K562 (cell line): ENCODE measurements around the gene TXNL4A. TPM values are rescaled to one million over a fixed set of nuclear protein-coding genes. Genes with fewer than 3 reads are reported as not detected.

Experiments
- ATAC-seq: fragments of 200-7000 bp; cut with Tn5 transposase; 3 replicates; pipeline ENCODE4 v1.9.1; 2020; ENCODE audit warnings: moderate library complexity
- BruUV-seq: library from RNA; stranded (reverse); fragments of 400-500 nt; replicated peaks from 2 replicates; lab custom pipeline; 2021; lab: Mats Ljungman, UMichigan
- CTCF ChIA-PET: fragments of 300-600 bp; formaldehyde crosslinking; extraction: SDS; loops from one replicate; lab custom pipeline; 2021; ENCODE audit warnings: low intra/inter-chr PET ratio; lab: Yijun Ruan, JAX
- POLR2A ChIA-PET: fragments of 300-600, 350-650 bp; sonication (Branson Sonifier 250); formaldehyde crosslinking; extraction: SDS; loops from one replicate; lab custom pipeline; 2021; ENCODE audit warnings: antibody characterized with exemption, inconsistent platforms; lab: Yijun Ruan, JAX
- DNase-seq, 4 experiments: peaks; one replicate each; pipeline versions ENCODE4 v3.0.0 to v3.0.0-alpha.2; 2011 to 2018; ENCODE audit warnings: low spot score in 3 of 4, mixed read lengths in 3 of 4; ENCODE audit errors: extremely low read depth in 1 of 4
- FAIRE-seq: peaks from 2 replicates; lab custom pipeline; 2011; peaks lifted over from hg19 to GRCh38; lab: Jason Lieb, UNC
- H2AFZ ChIP-seq: 2 replicates; pipeline ENCODE4 v1.6.0; 2011; ENCODE audit warnings: low read depth, low read length, control low read depth, inconsistent platforms
- H3K27ac ChIP-seq: fragments of 200-600 bp; 3 replicates; pipeline ENCODE4 v1.8.0; 2011; ENCODE audit warnings: low read depth, mild to moderate bottlenecking, control low read depth, inconsistent platforms, low read length, moderate library complexity, mixed read lengths; ENCODE audit errors: extremely low read depth
- H3K27me3 ChIP-seq, 2 experiments: fragments of 300-600 bp in 1 of 2; 2 replicates in 1 of 2; 3 replicates in 1 of 2; pipeline versions ENCODE4 v1.6.0 to v1.8.0; 2011; ENCODE audit warnings: inconsistent platforms in 2 of 2, low read length in 2 of 2, mild to moderate bottlenecking in 1 of 2, mixed read lengths in 1 of 2, moderate library complexity in 1 of 2; ENCODE audit not compliant: control insufficient read depth in 2 of 2, insufficient read depth in 2 of 2
- H3K36me3 ChIP-seq: fragments of 300-600 bp; 3 replicates; pipeline ENCODE4 v1.8.0; 2011; ENCODE audit warnings: mild to moderate bottlenecking, low read length, inconsistent platforms; ENCODE audit not compliant: control insufficient read depth, insufficient read depth
- H3K4me1 ChIP-seq, 2 experiments: fragments of 200-600 bp in 1 of 2; replicated peaks in 1 of 2; 2 replicates in 1 of 2; 3 replicates in 1 of 2; pipeline versions ENCODE4 v1.5.1 to v1.8.0; 2011; ENCODE audit warnings: inconsistent platforms in 2 of 2, low read length in 2 of 2, mild to moderate bottlenecking in 1 of 2, mixed read lengths in 1 of 2, moderate library complexity in 1 of 2; ENCODE audit not compliant: control insufficient read depth in 2 of 2, insufficient read depth in 2 of 2
- H3K4me2 ChIP-seq: 2 replicates; pipeline ENCODE4 v1.6.1; 2011; ENCODE audit warnings: low read length, control low read depth, inconsistent platforms, mixed read lengths; ENCODE audit not compliant: insufficient read depth
- H3K4me3 ChIP-seq: fragments of 200-600 bp; sonication (generic), shearing (Covaris generic); 2 replicates; pipeline ENCODE4 v1.5.1; 2016; ENCODE audit warnings: control low read depth, inconsistent platforms
- H3K79me2 ChIP-seq: fragments of 200-600 bp; 3 replicates; pipeline ENCODE4 v1.8.0; 2011; ENCODE audit warnings: low read length, inconsistent platforms; ENCODE audit not compliant: control insufficient read depth, insufficient read depth
- H3K9ac ChIP-seq, 2 experiments: 2 replicates each; pipeline versions ENCODE4 v1.6.0 to v1.6.1; 2011; ENCODE audit warnings: low read depth in 2 of 2, low read length in 2 of 2, control low read depth in 1 of 2, inconsistent platforms in 1 of 2, mild to moderate bottlenecking in 1 of 2, mixed read lengths in 1 of 2; ENCODE audit not compliant: insufficient read depth in 1 of 2
- H3K9me1 ChIP-seq: one replicate; pipeline ENCODE4 v1.6.0; 2011; ENCODE audit warnings: inconsistent platforms, mild to moderate bottlenecking, low read length, moderate library complexity; ENCODE audit not compliant: control insufficient read depth, insufficient read depth
- H3K9me3 ChIP-seq: replicated peaks from 2 replicates; pipeline ENCODE4 v1.5.1; 2011; ENCODE audit warnings: low read depth, low read length, inconsistent platforms; ENCODE audit not compliant: control insufficient read depth, insufficient read depth
- H4K20me1 ChIP-seq: replicated peaks from 2 replicates; pipeline ENCODE4 v1.6.1; 2011; ENCODE audit warnings: low read length, inconsistent platforms, mixed read lengths; ENCODE audit not compliant: control insufficient read depth, insufficient read depth
- EP400 ChIP-seq: fragments of 450-650 bp; IDR thresholded peaks from 2 replicates; pipeline ENCODE4 v1.6.1; 2017; ENCODE audit warnings: antibody characterized with exemption, mild to moderate bottlenecking, moderate library complexity
- MAX ChIP-seq: sonication (generic); formaldehyde crosslinking; IDR thresholded peaks from 2 replicates; pipeline ENCODE4 v1.9.0; 2022; ENCODE audit warnings: mild to moderate bottlenecking, missing genetic modification reagents
- MGA ChIP-seq: fragments of 450-650 bp; IDR thresholded peaks from 2 replicates; pipeline ENCODE4 v1.6.1; 2016; ENCODE audit warnings: mild to moderate bottlenecking, moderate library complexity
- ZNF778 ChIP-seq: fragments of 450-650 bp; formaldehyde crosslinking; IDR thresholded peaks from 2 replicates; pipeline ENCODE4 v1.4.0; 2020; ENCODE audit warnings: mild to moderate bottlenecking, moderate library complexity
- WGBS: fragments of 100-300 bp; shearing (Covaris generic); methylation state at CpG from one replicate; pipeline ENCODE4 v1.1.6; 2016; ENCODE audit warnings: low coverage, mixed read lengths; ENCODE audit not compliant: insufficient coverage; ENCODE audit errors: missing lambda C conversion rate; 5-methylcytosine and 5-hydroxymethylcytosine counted together
- in situ Hi-C: fragments of 300-500 bp; cut with MboI; formaldehyde crosslinking; loops from 4 replicates; pipeline ENCODE4 v1.15.0; 2018; ENCODE audit warnings: inconsistent platforms, mixed read lengths
- intact Hi-C: fragments of 100-400 bp; cut with micrococcal nuclease; formaldehyde crosslinking; loops from 2 replicates; pipeline ENCODE4 v1.14.2; 2022
- polyA plus RNA-seq, 8 experiments: library from polyadenylated mRNA; depleted of rRNA in 4 of 8; stranded (reverse) in 5 of 8; unstranded in 3 of 8; fragments of >200 nt; fragmentation: Nextera tagmentation in 2 of 8; fragmentation: Illumina TruSeq in 1 of 8; extraction: Ambion mirVana in 2 of 8; extraction: Trizol in 1 of 8; gene quantifications; 2 replicates each; pipeline versions ENCODE4 v1.2.1 to v1.2.3, GENCODE V29; 2011 to 2014; ENCODE audit warnings: inconsistent platforms in 1 of 8, missing spikeins in 1 of 8
- total RNA-seq, 7 experiments: library from RNA; depleted of rRNA in 6 of 7; stranded (reverse); fragments of >200 nt in 6 of 7; fragmentation: Illumina TruSeq in 2 of 7; extraction: Trizol in 2 of 7; gene quantifications; 2 replicates each; pipeline versions ENCODE4 v1.2.1 to v1.2.3, GENCODE V29; 2011 to 2021; ENCODE audit warnings: low replicate concordance in 1 of 7
- TF ChIP-seq, protein P1 (sequence below), 2 experiments: IDR thresholded peaks; 2 replicates each; pipeline ENCODE4 v1.6.1; 2011; ENCODE audit warnings: borderline replicate concordance in 1 of 2, control low read depth in 1 of 2, low read depth in 1 of 2, low read length in 1 of 2, mild to moderate bottlenecking in 1 of 2, mixed read lengths in 1 of 2, moderate library complexity in 1 of 2; ENCODE audit not compliant: insufficient read depth in 1 of 2, insufficient read length in 1 of 2, poor library complexity in 1 of 2, severe bottlenecking in 1 of 2; ENCODE audit errors: extremely low read depth in 1 of 2

Gene TXNL4A
- total and polyA plus RNA-seq, 9 of the 15 experiments (the other 6 are each of a cell fraction or from before 2014, with no cell fraction given): 27.0 to 132 (median 87.5) TPM

DNA sequence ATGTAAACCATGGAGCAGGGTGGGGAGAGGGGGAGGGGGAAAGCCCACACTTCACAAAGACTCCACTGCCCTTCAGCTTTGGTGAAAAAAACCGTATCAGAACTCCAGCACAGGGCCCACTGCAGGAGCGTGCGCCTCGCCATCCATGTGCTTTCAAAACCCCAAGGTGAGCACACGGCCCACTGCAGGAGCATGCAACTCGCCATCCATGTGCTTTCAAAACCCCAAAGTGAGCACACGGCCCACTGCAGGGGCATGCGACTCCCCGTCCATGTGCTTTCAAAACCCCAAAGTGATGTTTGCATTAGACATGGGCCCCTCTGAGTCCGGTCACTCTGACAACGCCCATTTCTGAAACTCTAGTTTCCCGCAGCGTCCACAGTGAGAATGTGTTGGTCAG is 7.8 kb downstream of the TXNL4A start:
- FAIRE-seq (no peak), ATAC-seq (peak; percentile 49), DNase-seq (no peak)
- ChIA-PET POLR2A (interaction anchor here (1.0 kb wide), 1 partner anchor 10 kb away, joined by 3 read pairs; no protein-coding TSS in a partner anchor), CTCF (no interaction called here)
- TF ChIP-seq EP400: peak; percentile 31; the same call in 1 of the 2 replicates
- TF ChIP-seq, protein P1, sequence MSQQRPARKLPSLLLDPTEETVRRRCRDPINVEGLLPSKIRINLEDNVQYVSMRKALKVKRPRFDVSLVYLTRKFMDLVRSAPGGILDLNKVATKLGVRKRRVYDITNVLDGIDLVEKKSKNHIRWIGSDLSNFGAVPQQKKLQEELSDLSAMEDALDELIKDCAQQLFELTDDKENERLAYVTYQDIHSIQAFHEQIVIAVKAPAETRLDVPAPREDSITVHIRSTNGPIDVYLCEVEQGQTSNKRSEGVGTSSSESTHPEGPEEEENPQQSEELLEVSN (IDR thresholded peaks at IDR 0.05; ENCODE audit: borderline replicate concordance in 1 of 2, extremely low read depth in 1 of 2, insufficient read depth in 1 of 2, insufficient read length in 1 of 2, low read depth in 1 of 2, low read length in 1 of 2, poor library complexity in 1 of 2, severe bottlenecking in 1 of 2): peak in 1 of 2 experiments; percentile 41
- TF ChIP-seq MAX (CRISPR knock-in tag): peak; percentile 23; the same call in 1 of the 2 replicates
- peak; percentile 35; the same call in 1 of the 2 replicates for TF ChIP-seq MGA
- no peak for TF ChIP-seq ZNF778 (CRISPR knock-in tag)
- intact Hi-C loops: no loop called here
- Histone ChIP-seq H3K4me3 (no peak overlapping the region), H3K9me3 (no peaks in the 10 kb centered on the region), H4K20me1 (peaks cover 29% of the 10 kb centered on the region), H3K9ac (peak overlapping the region in 1 of 2 experiments; percentile 63; a peak in 1 of 4 replicates), H3K9me1 (peaks cover 7% of the 10 kb centered on the region), H3K4me2 (no peak overlapping the region), H2AFZ (no peak overlapping the region), H3K79me2 (peaks cover 98% of the 10 kb centered on the region), H3K27me3 (no peaks in the 10 kb centered on the region), H3K4me1 (peaks cover 18 to 23% of the 10 kb centered on the region in 2 experiments; a peak in 4 of 5 replicates), H3K27ac (no peak overlapping the region; the same call in none of the 3 replicates), H3K36me3 (peaks cover 71% of the 10 kb centered on the region)
- no TSS peak for BruUV-seq
- 64% methylated on average over 8 of the region's 13 CpGs for WGBS
- in situ Hi-C loops: no loop called here
